Measurements from ENCODE around the gene CANT1. TPM values are rescaled to one million over a fixed set of nuclear protein-coding genes. Genes with fewer than 3 reads are reported as not detected.

Gene CANT1
- total RNA-seq, 1 donor from 2014 or later: 39.3 TPM

DNA sequence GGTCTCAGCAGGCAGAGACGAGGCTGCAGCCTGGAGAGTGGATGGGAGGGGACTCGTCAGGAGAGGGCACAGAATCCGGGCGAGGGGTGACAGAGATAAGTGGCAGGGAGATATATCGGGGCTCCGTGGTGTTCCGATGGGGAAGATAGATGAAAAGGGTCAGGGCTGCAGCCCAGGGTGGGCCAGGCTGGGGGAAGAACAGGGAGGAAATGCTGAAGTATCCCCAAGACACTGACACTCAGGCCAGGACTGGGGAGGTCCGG is 32.0 kb downstream of the CANT1 start:
- ChIA-PET POLR2A (no interaction called here), CTCF (no interaction called here)
- intact Hi-C loops (cut with micrococcal nuclease): no loop called here
- Mint-ChIP-seq H3K4me1 (peaks cover 11% of the 10 kb centered on the region), H3K36me3 (ENCODE audit: low read depth) (no peaks in the 10 kb centered on the region), H3K27ac (no peak overlapping the region), H3K4me3 (no peak overlapping the region), H3K27me3 (no peaks in the 10 kb centered on the region), H3K9me3 (no peaks in the 10 kb centered on the region)
- TF ChIP-seq, protein P1, sequence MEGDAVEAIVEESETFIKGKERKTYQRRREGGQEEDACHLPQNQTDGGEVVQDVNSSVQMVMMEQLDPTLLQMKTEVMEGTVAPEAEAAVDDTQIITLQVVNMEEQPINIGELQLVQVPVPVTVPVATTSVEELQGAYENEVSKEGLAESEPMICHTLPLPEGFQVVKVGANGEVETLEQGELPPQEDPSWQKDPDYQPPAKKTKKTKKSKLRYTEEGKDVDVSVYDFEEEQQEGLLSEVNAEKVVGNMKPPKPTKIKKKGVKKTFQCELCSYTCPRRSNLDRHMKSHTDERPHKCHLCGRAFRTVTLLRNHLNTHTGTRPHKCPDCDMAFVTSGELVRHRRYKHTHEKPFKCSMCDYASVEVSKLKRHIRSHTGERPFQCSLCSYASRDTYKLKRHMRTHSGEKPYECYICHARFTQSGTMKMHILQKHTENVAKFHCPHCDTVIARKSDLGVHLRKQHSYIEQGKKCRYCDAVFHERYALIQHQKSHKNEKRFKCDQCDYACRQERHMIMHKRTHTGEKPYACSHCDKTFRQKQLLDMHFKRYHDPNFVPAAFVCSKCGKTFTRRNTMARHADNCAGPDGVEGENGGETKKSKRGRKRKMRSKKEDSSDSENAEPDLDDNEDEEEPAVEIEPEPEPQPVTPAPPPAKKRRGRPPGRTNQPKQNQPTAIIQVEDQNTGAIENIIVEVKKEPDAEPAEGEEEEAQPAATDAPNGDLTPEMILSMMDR (IDR thresholded peaks at IDR 0.05): no peak
- no peak for ATAC-seq (ENCODE audit: low read depth)
- DNase-seq: no peak

DNA sequence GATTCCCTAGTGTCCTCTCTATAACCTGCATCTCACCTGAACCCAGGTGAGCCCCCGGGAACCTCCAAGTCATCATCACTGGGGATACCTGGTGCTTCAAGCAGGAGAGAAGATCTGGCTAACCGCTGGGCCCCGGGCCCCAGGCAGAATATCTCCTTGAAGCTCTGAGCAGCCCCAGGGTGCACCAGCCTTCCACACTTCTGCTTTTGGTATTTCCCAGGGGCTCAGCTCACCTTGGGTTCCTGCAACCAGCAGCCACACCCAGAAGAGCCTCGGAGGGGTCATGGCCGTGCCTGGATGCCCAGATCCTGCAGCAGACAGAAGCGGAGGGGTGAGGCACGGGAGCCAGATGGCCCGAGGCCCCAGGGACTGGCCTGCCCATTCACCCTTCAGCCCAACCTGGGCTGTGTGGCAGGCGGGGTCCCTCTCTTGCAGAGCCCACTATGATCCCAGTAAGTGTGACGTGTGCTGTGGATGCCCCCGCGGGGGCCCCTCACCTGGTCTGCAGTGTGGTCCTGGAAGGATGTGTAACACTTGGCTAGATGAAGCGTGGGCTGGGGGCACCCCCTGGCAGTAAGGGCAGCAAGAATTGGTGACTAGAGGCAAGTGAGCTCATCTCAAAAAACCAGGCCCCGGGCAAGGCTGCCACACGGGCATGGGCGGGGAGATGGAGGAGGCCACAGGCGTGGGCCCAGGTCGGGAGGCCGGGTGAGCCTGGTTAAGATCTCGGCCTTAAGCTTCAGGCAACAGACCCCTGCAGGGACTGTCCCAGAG is 32.5 kb downstream of the CANT1 start:
- ATAC-seq (ENCODE audit: low read depth): peak; percentile 70
- CTCF ChIA-PET: no interaction called here
- Mint-ChIP-seq H3K9me3 (no peaks in the 10 kb centered on the region), H3K27ac (no peak overlapping the region), H3K4me3 (no peak overlapping the region), H3K36me3 (ENCODE audit: low read depth) (no peaks in the 10 kb centered on the region), H3K4me1 (peaks cover 11% of the 10 kb centered on the region), H3K27me3 (no peaks in the 10 kb centered on the region)
- TF ChIP-seq, protein P1 (IDR thresholded peaks at IDR 0.05): no peak
- intact Hi-C loops (cut with micrococcal nuclease): no loop called here
- no peak for DNase-seq
- POLR2A ChIA-PET: interaction anchor here (0.6 to 0.8 kb wide), 2 partner anchors 389 to 480 kb away, joined by 3 read pairs; no protein-coding TSS in a partner anchor

GRCh38 chr17:78974635-78975591 is 34.7 kb downstream of the CANT1 start:
- ChIA-PET POLR2A (no interaction called here), CTCF (no interaction called here)
- H3K4me1 Mint-ChIP-seq: peaks cover 14% of the 10 kb centered on the region
- no peaks in the 10 kb centered on the region for H3K9me3 Mint-ChIP-seq
- H3K4me3 Mint-ChIP-seq: no peak overlapping the region
- intact Hi-C loops (cut with micrococcal nuclease): loop anchor here (5.0 kb wide), 1 partner anchor 528 kb away; no protein-coding TSS in a partner anchor
- TF ChIP-seq, protein P1 (IDR thresholded peaks at IDR 0.05): no peak
- ATAC-seq (ENCODE audit: low read depth) (no peak), DNase-seq (no peak)
- H3K27ac Mint-ChIP-seq: no peak overlapping the region
- H3K27me3 Mint-ChIP-seq: no peaks in the 10 kb centered on the region
- no peaks in the 10 kb centered on the region for H3K36me3 Mint-ChIP-seq (ENCODE audit: low read depth)

DNA sequence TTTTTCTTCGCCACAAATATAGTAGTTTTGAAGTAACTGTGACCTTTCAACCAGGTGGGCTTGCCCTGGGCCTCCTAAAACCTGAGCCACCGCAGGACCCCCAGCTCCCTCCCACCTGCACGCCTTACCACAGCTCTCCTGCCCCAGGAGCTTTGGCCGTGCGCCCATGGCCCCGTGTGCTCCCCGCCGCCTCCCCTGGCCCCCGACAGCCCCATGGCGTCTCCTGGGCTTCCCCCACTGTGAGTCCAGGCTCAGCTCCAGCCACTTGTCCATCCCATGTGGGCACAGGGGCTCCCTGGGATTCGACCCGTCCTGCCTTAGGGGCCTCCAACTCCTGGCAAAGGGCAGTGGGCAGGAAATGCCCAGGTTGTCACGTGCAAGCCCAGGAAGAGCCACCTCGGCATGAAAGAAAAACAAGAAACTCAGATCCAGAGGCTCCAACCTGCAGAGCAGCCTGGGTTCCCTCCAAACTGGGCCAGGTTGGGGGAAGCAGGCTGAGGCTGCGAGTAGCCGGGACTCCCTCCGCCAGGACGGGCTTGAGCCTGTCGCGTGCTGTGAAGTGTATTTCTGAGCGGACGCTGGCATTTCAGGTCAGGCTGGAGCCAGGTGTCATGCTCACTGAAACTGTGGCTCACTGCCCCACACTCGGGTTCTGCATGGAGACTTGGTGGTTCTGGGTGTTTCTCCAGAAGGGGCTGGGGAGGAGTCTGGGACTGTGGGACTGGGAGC is 35.6 kb downstream of the CANT1 start:
- TF ChIP-seq, protein P1 (IDR thresholded peaks at IDR 0.05): no peak

More for the DNA sequence above, 35.6 kb downstream of the CANT1 start:
- Mint-ChIP-seq H3K36me3 (ENCODE audit: low read depth) (no peaks in the 10 kb centered on the region), H3K27ac (no peak overlapping the region), H3K9me3 (no peaks in the 10 kb centered on the region), H3K27me3 (no peaks in the 10 kb centered on the region), H3K4me1 (peaks cover 14% of the 10 kb centered on the region), H3K4me3 (no peak overlapping the region)
- ATAC-seq (ENCODE audit: low read depth) (no peak), DNase-seq (no peak)
- intact Hi-C loops (cut with micrococcal nuclease): loop anchor here (5.0 kb wide), 1 partner anchor 527 kb away; no protein-coding TSS in a partner anchor
- ChIA-PET POLR2A (no interaction called here), CTCF (no interaction called here)
